Caco-2 (cell line): ENCODE data around the gene TBPL2. TPM values are rescaled to one million over a fixed set of nuclear protein-coding genes. Genes with fewer than 3 reads are reported as not detected.
A peak's percentile ranks its signal among the peaks of the same experiment; 100 is the strongest.
"Not testable (repeated sequence)": the region's sequence is repeated elsewhere in the genome, so short reads cannot be mapped to it uniquely, and the experiment has no call there.

Experiments
- BruUV-seq: library from RNA; stranded (reverse); fragments of 400-500 nt; replicated peaks from 2 replicates; lab custom pipeline; 2021; lab: Mats Ljungman, UMichigan
- CTCF ChIA-PET: fragments of 300-600 bp; sonication (Branson Sonifier 250); formaldehyde crosslinking; loops from one replicate; lab custom pipeline; 2022; ENCODE audit warnings: antibody characterized with exemption; lab: Charles Lee
- POLR2A ChIA-PET: fragments of 300-600 bp; sonication (Branson Sonifier 250); formaldehyde crosslinking; loops from one replicate; lab custom pipeline; 2022; ENCODE audit warnings: antibody characterized with exemption; lab: Charles Lee
- DNase-seq, 2 experiments: peaks; one replicate each; pipeline versions ENCODE4 v3.0.0 to v3.0.0-alpha.2; 2020 to 2022
- H3K27me3 ChIP-seq: replicated peaks from 2 replicates; pipeline ENCODE4 v1.6.0; 2011; ENCODE audit warnings: low read length; ENCODE audit not compliant: control insufficient read depth, insufficient read depth
- H3K36me3 ChIP-seq: 2 replicates; pipeline ENCODE4 v1.5.1; 2011; ENCODE audit warnings: low read length; ENCODE audit not compliant: control insufficient read depth, insufficient read depth
- H3K4me1 ChIP-seq: fragments of 250-450 bp; sonication (Bioruptor Pico); 2 replicates; pipeline ENCODE4 v1.5.1; 2020; ENCODE audit warnings: mild to moderate bottlenecking
- H3K4me3 ChIP-seq: 2 replicates; pipeline ENCODE4 v1.5.1; 2011; ENCODE audit warnings: low read depth, mild to moderate bottlenecking, control low read depth, low read length
- H3K9me3 ChIP-seq: fragments of 250-450 bp; sonication (Bioruptor Pico); 2 replicates; pipeline ENCODE4 v1.5.1; 2020; ENCODE audit warnings: mild to moderate bottlenecking, moderate library complexity
- H3K27ac Mint-ChIP-seq: one replicate; pipeline ENCODE4 v1.8.0; 2022; ENCODE audit warnings: mixed read lengths; ENCODE audit not compliant: unreplicated experiment
- H3K27me3 Mint-ChIP-seq: one replicate; pipeline ENCODE4 v1.8.0; 2022; ENCODE audit warnings: mixed read lengths; ENCODE audit not compliant: insufficient read depth, unreplicated experiment
- H3K36me3 Mint-ChIP-seq: one replicate; pipeline ENCODE4 v1.8.0; 2022; ENCODE audit warnings: mild to moderate bottlenecking, mixed read lengths; ENCODE audit not compliant: insufficient read depth, unreplicated experiment
- H3K4me1 Mint-ChIP-seq: one replicate; pipeline ENCODE4 v1.8.0; 2022; ENCODE audit warnings: low read depth, mixed read lengths; ENCODE audit not compliant: unreplicated experiment
- H3K4me3 Mint-ChIP-seq: one replicate; pipeline ENCODE4 v1.8.0; 2022; ENCODE audit warnings: mild to moderate bottlenecking, moderate library complexity, mixed read lengths; ENCODE audit not compliant: unreplicated experiment
- H3K9me3 Mint-ChIP-seq: one replicate; pipeline ENCODE4 v1.8.0; 2022; ENCODE audit warnings: mixed read lengths; ENCODE audit not compliant: unreplicated experiment
- intact Hi-C: fragments of 100-400 bp; cut with micrococcal nuclease; formaldehyde crosslinking; loops from one replicate; pipeline ENCODE4 v1.10.0; 2022; ENCODE audit not compliant: unreplicated experiment
- total RNA-seq: library from RNA; stranded (reverse); gene quantifications from 2 replicates; pipeline ENCODE4 v1.2.3, GENCODE V29; 2022
- TF ChIP-seq, protein P1 (sequence below), 2 experiments: fragments of 200-600 bp in 1 of 2; IDR thresholded peaks; 1 replicate in 1 of 2; 2 replicates in 1 of 2; pipeline versions ENCODE4 v1.5.1 to v1.8.0; 2011 to 2022; ENCODE audit warnings: antibody characterized with exemption in 1 of 2, control low read depth in 1 of 2, inconsistent platforms in 1 of 2, low read depth in 1 of 2, low read length in 1 of 2, mild to moderate bottlenecking in 1 of 2, moderate library complexity in 1 of 2; ENCODE audit not compliant: insufficient read depth in 1 of 2, severe bottlenecking in 1 of 2, unreplicated experiment in 1 of 2

Gene TBPL2
- total RNA-seq, 1 experiment from 2014 or later: not detected

DNA sequence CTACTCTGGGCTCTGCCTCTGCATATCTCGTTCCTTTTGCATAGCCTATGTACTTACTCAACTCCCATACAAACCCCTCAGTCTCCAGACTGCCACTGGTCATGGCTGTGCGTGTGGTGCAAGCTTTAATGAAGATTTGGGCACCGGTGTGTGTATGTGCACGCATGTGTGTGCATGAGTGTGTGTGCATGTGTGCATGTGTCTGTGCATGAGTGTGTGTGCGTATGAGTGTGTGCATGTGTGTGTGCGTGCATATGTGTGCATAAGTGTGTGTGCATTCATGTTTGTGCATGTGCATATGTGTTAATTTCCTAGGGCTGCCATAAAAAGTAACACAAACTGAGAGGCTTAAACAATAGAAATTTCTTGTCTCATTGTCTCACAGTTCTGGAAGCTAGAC lies 17.1 kb upstream of the TBPL2 start:
- Mint-ChIP-seq H3K36me3 (no peaks in the 10 kb centered on the region), H3K27me3 (no peaks in the 10 kb centered on the region), H3K4me3 (no peak overlapping the region), H3K9me3 (no peaks in the 10 kb centered on the region), H3K27ac (no peak overlapping the region), H3K4me1 (peaks cover 15% of the 10 kb centered on the region)
- ChIA-PET CTCF (no interaction called here), POLR2A (no interaction called here)
- no peaks in the 10 kb centered on the region for H3K9me3 ChIP-seq
- H3K4me1 ChIP-seq: peaks cover 12% of the 10 kb centered on the region
- no peak overlapping the region for H3K4me3 ChIP-seq
- no peaks in the 10 kb centered on the region for H3K36me3 ChIP-seq
- DNase-seq: no peak
- intact Hi-C loops: no loop called here
- TF ChIP-seq, protein P1, sequence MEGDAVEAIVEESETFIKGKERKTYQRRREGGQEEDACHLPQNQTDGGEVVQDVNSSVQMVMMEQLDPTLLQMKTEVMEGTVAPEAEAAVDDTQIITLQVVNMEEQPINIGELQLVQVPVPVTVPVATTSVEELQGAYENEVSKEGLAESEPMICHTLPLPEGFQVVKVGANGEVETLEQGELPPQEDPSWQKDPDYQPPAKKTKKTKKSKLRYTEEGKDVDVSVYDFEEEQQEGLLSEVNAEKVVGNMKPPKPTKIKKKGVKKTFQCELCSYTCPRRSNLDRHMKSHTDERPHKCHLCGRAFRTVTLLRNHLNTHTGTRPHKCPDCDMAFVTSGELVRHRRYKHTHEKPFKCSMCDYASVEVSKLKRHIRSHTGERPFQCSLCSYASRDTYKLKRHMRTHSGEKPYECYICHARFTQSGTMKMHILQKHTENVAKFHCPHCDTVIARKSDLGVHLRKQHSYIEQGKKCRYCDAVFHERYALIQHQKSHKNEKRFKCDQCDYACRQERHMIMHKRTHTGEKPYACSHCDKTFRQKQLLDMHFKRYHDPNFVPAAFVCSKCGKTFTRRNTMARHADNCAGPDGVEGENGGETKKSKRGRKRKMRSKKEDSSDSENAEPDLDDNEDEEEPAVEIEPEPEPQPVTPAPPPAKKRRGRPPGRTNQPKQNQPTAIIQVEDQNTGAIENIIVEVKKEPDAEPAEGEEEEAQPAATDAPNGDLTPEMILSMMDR (IDR thresholded peaks at IDR 0.05; ENCODE audit: insufficient read depth in 1 of 2, low read depth in 1 of 2, low read length in 1 of 2, severe bottlenecking in 1 of 2, unreplicated experiment in 1 of 2): no peak
- no peaks in the 10 kb centered on the region for H3K27me3 ChIP-seq
- no TSS peak for BruUV-seq

DNA sequence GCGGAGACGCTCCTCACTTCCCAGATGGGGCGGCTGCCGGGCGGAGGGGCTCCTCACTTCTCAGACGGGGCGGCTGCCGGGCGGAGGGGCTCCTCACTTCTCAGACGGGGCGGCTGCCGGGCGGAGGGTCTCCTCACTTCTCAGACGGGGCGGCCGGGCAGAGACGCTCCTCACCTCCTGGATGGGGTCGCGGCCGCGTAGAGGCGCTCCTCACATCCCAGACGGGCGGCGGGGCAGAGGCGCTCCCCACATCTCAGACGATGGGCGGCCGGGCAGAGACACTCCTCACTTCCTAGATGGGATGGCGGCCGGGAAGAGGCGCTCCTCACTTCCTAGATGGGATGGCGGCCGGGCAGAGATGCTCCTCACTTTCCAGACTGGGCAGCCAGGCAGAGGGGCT lies 16.0 kb upstream of the TBPL2 start:
- not testable (repeated sequence) for H3K36me3 ChIP-seq, BruUV-seq
- peaks cover 12% of the 10 kb centered on the region for H3K4me1 ChIP-seq

DNA sequence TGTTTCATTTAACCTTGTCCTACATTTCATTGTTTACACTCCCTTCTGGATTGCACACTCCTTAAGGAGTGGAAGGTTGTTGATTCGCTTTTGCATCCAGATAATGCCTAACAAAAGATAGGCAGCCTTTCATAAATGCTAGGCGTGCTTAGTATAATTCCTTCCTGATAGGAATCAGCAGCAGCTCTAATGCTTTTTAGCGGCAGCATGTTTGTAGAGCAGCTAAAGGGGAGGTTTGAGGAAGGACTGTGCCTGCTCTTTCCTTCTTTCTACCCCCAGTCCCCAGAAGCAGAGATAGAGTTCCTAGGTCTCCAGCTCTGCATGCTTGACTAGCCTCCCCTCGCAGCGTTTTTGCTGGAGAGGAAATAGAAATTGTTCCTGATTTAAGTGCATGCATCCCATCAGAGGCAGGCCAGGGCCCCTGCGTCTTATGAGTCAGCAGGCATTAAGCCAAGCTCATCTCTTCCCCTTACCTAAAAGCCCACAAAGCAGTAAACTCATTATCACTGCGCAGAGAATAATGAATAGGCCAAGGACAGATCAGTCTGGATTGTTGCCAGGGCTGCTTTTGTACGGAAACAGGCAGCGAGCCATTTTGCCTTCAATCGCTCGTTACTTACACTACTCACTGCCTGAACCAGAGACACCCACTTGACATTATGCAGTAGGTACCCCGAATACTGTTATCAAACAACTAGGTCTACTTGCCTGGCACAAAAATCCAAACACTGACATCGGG lies 14.0 kb upstream of the TBPL2 start:
- Histone ChIP-seq H3K4me3 (no peak overlapping the region), H3K4me1 (peaks cover 12% of the 10 kb centered on the region), H3K9me3 (no peaks in the 10 kb centered on the region), H3K27me3 (no peaks in the 10 kb centered on the region), H3K36me3 (no peaks in the 10 kb centered on the region)
- peaks cover 15% of the 10 kb centered on the region for H3K4me1 Mint-ChIP-seq
- H3K36me3 Mint-ChIP-seq: no peaks in the 10 kb centered on the region
- intact Hi-C loops: loop anchor here (5.0 kb wide), 1 partner anchor 128 kb away; the partner anchor contains the start of gene KTN1
- H3K27ac Mint-ChIP-seq: peak overlapping the region; percentile 5
- no peak for DNase-seq
- ChIA-PET POLR2A (no interaction called here), CTCF (interaction anchor here (0.6 kb wide), 1 partner anchor 15 kb away, joined by 3 read pairs; no protein-coding TSS in a partner anchor)
- H3K9me3 Mint-ChIP-seq: no peaks in the 10 kb centered on the region
- TF ChIP-seq, protein P1 (IDR thresholded peaks at IDR 0.05; ENCODE audit: insufficient read depth in 1 of 2, low read depth in 1 of 2, low read length in 1 of 2, severe bottlenecking in 1 of 2, unreplicated experiment in 1 of 2): no peak
- H3K4me3 Mint-ChIP-seq: no peak overlapping the region
- H3K27me3 Mint-ChIP-seq: no peaks in the 10 kb centered on the region
- no TSS peak for BruUV-seq

More for the DNA sequence above, 16.0 kb upstream of the TBPL2 start:
- H3K9me3 ChIP-seq, H3K27me3 ChIP-seq, H3K4me3 Mint-ChIP-seq, H3K9me3 Mint-ChIP-seq, intact Hi-C loops, DNase-seq, CTCF ChIA-PET, H3K27ac Mint-ChIP-seq, H3K4me3 ChIP-seq, H3K36me3 Mint-ChIP-seq, H3K27me3 Mint-ChIP-seq, POLR2A ChIA-PET: not testable (repeated sequence)
- H3K4me1 Mint-ChIP-seq: peaks cover 15% of the 10 kb centered on the region
